ENCODE measurements around the gene GRID1. TPM values are rescaled to one million over a fixed set of nuclear protein-coding genes. Genes with fewer than 3 reads are reported as not detected.

The GRID1 gene
- polyA plus RNA-seq, 1 experiment = 0.49 TPM

DNA sequence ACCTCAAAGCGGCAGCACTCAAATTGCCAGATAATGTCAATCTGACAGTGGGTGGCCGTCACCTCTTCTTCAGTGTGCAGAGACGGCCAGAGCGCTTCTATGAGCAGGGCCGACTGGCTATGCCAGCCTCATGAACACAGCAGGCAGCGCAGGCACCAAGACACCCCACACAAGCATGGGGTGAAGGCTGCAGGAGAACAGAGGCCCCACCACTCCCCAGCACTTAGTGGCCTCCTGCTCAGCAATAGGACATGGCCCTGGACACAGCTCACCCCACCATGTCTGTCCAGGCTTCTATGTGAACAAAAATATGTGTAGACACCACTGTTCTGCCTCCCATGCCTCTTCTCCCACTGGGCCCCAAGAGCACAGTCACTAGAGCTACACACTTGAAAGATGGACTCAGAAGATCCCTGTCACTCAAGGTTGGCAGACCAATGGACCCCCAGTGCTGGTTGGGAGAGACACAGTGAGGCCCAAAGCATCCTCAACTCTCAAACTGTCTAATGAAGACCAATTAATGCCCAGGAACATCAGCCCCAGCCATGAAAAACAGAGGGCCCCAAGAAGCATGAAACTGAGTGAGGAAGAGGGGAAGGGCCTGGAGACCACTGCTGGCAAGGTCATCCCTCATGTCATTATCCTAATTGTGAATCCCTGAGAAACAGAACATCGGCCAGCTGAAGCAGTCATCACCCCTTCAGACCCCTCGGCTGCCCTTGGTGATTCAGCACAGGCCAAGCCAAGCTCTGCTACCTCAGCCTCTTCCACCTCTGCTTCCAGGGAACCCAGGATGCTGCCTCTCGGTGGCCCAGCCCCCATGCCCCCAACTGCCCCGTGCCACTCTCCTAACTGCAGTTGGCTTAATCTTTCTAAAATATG is 77.7 kb downstream of the GRID1 start:
- ChIA-PET CTCF (no interaction called here), POLR2A (no interaction called here)
- Histone ChIP-seq H3K4me3 (ENCODE audit: low read depth, low read length) (no peak overlapping the region), H3K36me3 (ENCODE audit: control insufficient read depth, insufficient read depth, low read length) (no peaks in the 10 kb centered on the region), H3K27me3 (ENCODE audit: control insufficient read depth, insufficient read depth, low read length) (no peaks in the 10 kb centered on the region)
- no peak for DNase-seq (ENCODE audit: low read depth)
- TF ChIP-seq, protein P1, sequence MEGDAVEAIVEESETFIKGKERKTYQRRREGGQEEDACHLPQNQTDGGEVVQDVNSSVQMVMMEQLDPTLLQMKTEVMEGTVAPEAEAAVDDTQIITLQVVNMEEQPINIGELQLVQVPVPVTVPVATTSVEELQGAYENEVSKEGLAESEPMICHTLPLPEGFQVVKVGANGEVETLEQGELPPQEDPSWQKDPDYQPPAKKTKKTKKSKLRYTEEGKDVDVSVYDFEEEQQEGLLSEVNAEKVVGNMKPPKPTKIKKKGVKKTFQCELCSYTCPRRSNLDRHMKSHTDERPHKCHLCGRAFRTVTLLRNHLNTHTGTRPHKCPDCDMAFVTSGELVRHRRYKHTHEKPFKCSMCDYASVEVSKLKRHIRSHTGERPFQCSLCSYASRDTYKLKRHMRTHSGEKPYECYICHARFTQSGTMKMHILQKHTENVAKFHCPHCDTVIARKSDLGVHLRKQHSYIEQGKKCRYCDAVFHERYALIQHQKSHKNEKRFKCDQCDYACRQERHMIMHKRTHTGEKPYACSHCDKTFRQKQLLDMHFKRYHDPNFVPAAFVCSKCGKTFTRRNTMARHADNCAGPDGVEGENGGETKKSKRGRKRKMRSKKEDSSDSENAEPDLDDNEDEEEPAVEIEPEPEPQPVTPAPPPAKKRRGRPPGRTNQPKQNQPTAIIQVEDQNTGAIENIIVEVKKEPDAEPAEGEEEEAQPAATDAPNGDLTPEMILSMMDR (IDR thresholded peaks at IDR 0.05; ENCODE audit: insufficient read depth, low read depth, low read length) = no peak

DNA sequence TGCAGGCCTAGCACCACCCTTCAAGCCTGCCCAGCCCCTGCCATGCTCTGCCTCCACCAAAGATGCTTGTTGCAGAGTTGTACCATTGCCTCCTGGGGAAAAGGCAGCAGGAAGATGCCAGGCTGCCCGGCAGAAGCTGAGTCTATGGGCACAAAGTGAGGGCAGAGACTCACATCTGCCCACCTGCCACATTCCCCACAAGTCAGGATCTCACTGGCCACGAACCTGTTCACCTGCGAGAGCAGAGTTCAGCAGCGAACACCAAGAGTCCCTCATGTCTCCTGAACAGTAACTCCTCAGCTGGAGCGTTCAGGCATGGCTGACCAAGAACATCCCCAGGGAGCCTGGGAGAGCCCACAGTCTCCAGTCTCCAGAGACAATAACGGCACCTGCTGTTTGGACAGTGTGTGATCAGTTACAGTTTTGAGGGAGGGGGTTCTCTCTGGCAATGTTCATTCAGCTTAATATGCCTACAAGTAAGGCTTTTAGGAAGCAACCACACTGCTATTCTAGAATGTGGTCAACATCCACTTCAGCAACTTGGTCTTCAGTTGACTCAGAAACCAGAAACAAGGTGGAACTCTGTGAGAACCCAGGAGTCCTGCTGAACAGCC is 78.5 kb downstream of the GRID1 start:
- POLR2A ChIA-PET = no interaction called here
- no peaks in the 10 kb centered on the region for H3K36me3 ChIP-seq (ENCODE audit: control insufficient read depth, insufficient read depth, low read length)
- CTCF ChIA-PET = no interaction called here
- no peaks in the 10 kb centered on the region for H3K27me3 ChIP-seq (ENCODE audit: control insufficient read depth, insufficient read depth, low read length)
- DNase-seq (ENCODE audit: low read depth) = no peak
- H3K4me3 ChIP-seq (ENCODE audit: low read depth, low read length) = no peak overlapping the region
- TF ChIP-seq, protein P1 (IDR thresholded peaks at IDR 0.05; ENCODE audit: insufficient read depth, low read depth, low read length) = no peak

DNA sequence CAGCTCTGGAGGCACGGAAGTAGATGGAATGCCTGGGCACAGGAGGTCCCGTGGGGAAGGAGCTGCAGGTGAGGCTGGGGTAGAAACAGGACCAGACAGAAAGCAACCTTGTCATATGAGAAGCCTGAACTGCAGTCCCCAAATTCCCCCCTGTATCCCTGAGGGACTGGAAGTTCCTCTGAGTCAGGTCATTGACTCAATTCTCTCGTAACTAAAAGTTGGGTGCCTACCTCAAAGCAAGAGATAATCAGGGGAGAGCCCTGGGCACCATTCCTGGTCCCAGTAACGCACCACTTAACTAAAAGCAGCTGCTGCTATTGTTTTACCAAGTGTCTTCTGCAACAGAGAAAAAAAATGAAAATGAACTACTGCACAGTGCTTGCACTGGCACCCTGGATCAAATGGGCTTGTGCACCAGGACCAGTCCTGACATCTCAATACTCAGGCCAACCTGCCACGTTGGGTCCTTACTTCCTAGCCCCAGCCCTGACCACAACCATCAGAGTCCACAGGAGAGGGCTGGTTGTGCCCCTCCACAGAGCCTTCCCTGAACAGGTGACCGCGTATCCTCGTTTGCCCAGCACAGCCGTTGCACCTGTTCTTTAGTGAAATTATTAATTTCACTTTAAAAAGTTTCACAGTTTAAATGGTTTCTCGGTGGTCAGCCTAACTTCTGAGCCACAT is 79.3 kb downstream of the GRID1 start:
- no peak overlapping the region for H3K4me3 ChIP-seq (ENCODE audit: low read depth, low read length)
- no peaks in the 10 kb centered on the region for H3K27me3 ChIP-seq (ENCODE audit: control insufficient read depth, insufficient read depth, low read length)
- ChIA-PET CTCF (no interaction called here), POLR2A (no interaction called here)
- no peak for DNase-seq (ENCODE audit: low read depth)
- H3K36me3 ChIP-seq (ENCODE audit: control insufficient read depth, insufficient read depth, low read length) = no peaks in the 10 kb centered on the region
- TF ChIP-seq, protein P1 (IDR thresholded peaks at IDR 0.05; ENCODE audit: insufficient read depth, low read depth, low read length) = no peak

DNA sequence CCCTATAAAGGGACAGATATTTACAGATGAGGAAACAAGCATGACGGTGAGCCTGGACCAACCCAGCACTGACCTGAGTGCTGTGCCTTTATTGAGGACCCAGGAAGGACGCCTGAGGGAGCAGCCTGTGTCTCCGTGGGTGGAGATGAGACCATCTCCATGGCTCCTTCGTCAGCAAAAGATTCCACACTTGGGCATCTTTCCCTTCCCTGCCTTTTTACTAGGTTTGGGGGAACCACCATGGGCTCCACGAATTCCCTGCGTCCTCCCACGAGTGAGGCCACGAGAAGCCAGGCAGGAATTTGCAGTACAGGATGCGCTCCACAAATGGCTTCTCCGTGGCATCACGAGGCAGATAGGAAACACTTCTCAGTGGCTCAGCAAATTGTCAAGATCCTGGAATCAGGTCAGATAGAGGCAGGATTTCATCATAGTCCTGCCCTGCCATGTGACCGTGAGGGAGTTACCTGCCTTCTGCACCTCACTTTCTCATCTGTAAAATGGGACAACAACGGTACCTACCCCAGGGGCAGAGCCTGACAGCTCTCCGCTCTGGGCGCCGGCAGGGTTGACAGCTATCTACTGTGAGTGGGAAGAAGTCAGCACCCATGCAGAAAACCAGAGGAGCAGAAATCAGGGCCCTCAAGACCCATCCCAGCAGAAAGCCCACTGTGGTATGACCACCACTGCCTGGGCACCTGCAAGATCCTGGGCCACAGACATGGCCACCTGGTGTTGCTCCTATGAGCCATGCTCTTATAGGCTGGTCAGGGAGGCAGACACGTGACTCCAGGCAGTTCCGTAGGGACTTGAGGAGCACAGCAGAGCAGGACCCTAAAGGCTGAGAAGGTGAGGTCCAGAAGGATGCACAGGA is 80.1 kb downstream of the GRID1 start:
- TF ChIP-seq, protein P1 (IDR thresholded peaks at IDR 0.05; ENCODE audit: insufficient read depth, low read depth, low read length) = no peak

More for the DNA sequence above, 80.1 kb downstream of the GRID1 start:
- CTCF ChIA-PET = no interaction called here
- POLR2A ChIA-PET = no interaction called here
- DNase-seq (ENCODE audit: low read depth) = no peak
- H3K4me3 ChIP-seq (ENCODE audit: low read depth, low read length) = no peak overlapping the region
- no peaks in the 10 kb centered on the region for H3K36me3 ChIP-seq (ENCODE audit: control insufficient read depth, insufficient read depth, low read length)
- H3K27me3 ChIP-seq (ENCODE audit: control insufficient read depth, insufficient read depth, low read length) = no peaks in the 10 kb centered on the region
